ENCODE measurements around the gene ZBTB16.

Gene ZBTB16

GRCh38 chr11:114187173-114187572 lies 127.7 kb downstream of the ZBTB16 start:
- ChIA-PET CTCF (no interaction called here), POLR2A (no interaction called here)
- TF ChIP-seq HDGF (IDR thresholded peaks at IDR 0.05; ENCODE audit: borderline replicate concordance) = no peak
- TF ChIP-seq ZNF384 (IDR thresholded peaks at IDR 0.05) = no peak
- TF ChIP-seq TARDBP (IDR thresholded peaks at IDR 0.05) = no peak
- TF ChIP-seq PKNOX1 (IDR thresholded peaks at IDR 0.05) = no peak
- DNase-seq (ENCODE audit: extremely low spot score) = no peak

- CTCF ChIA-PET = no interaction called here
- TF ChIP-seq SUZ12 (IDR thresholded peaks at IDR 0.05) = no peak
Measured at GRCh38 chr11:114188851-114189570, 129.5 kb downstream of the ZBTB16 start.

GRCh38 chr11:114190630-114191029 lies 131.1 kb downstream of the ZBTB16 start:
- ChIA-PET CTCF (no interaction called here), POLR2A (no interaction called here)
- TF ChIP-seq L3MBTL2 (conservative IDR thresholded peaks at IDR 0.05) = no peak
- TF ChIP-seq CTBP1 (IDR thresholded peaks at IDR 0.05; ENCODE audit: borderline replicate concordance) = no peak
- no peak for TF ChIP-seq LEF1 (IDR thresholded peaks at IDR 0.05; ENCODE audit: borderline replicate concordance)
- no peak for TF ChIP-seq HDGF (IDR thresholded peaks at IDR 0.05; ENCODE audit: borderline replicate concordance)
- no peak for TF ChIP-seq ZNF384 (IDR thresholded peaks at IDR 0.05)
- TF ChIP-seq SUZ12 (IDR thresholded peaks at IDR 0.05) = no peak
- TF ChIP-seq ARNT (IDR thresholded peaks at IDR 0.05) = no peak
- no peak for DNase-seq (ENCODE audit: extremely low spot score)

More at GRCh38 chr11:114188851-114189570, 129.5 kb downstream of the ZBTB16 start:
- DNase-seq (ENCODE audit: extremely low spot score) = no peak
- POLR2A ChIA-PET = no interaction called here

- POLR2A ChIA-PET = no interaction called here
- TF ChIP-seq SUZ12 (IDR thresholded peaks at IDR 0.05) (no peak), PKNOX1 (IDR thresholded peaks at IDR 0.05) (0 out of 2 replicates have a peak, but pooled peaks have one; percentile 15)
- CTCF ChIA-PET = interaction anchor here (1.0 to 1.7 kb wide), 3 partner anchors 11 to 156 kb away, joined by 4 to 8 read pairs (median 6); no protein-coding TSS in a partner anchor
- no peak for DNase-seq (ENCODE audit: extremely low spot score)
Measured at GRCh38 chr11:114191893-114192292, 132.4 kb downstream of the ZBTB16 start.

- ChIA-PET CTCF (interaction anchor here (1.0 to 1.9 kb wide), 5 partner anchors 9 to 157 kb away, joined by 3 to 8 read pairs (median 6); no protein-coding TSS in a partner anchor), POLR2A (interaction anchor here (1.2 kb wide), 1 partner anchor 14 kb away, joined by 3 read pairs; no protein-coding TSS in a partner anchor)
- TF ChIP-seq TARDBP (IDR thresholded peaks at IDR 0.05) = no peak
- TF ChIP-seq LEF1 (IDR thresholded peaks at IDR 0.05; ENCODE audit: borderline replicate concordance) = no peak
- TF ChIP-seq FOXK2 (IDR thresholded peaks at IDR 0.05) = no peak
- no peak for TF ChIP-seq SUZ12 (IDR thresholded peaks at IDR 0.05)
- no peak for TF ChIP-seq ARNT (IDR thresholded peaks at IDR 0.05)
- TF ChIP-seq L3MBTL2 (conservative IDR thresholded peaks at IDR 0.05) = no peak
- no peak for TF ChIP-seq HDGF (IDR thresholded peaks at IDR 0.05; ENCODE audit: borderline replicate concordance)
- no peak for TF ChIP-seq PKNOX1 (IDR thresholded peaks at IDR 0.05)
- TF ChIP-seq BHLHE40 (IDR thresholded peaks at IDR 0.05; ENCODE audit: borderline replicate concordance) = no peak
- no peak for TF ChIP-seq ZNF384 (IDR thresholded peaks at IDR 0.05)
- TF ChIP-seq FOXM1 (IDR thresholded peaks at IDR 0.05; ENCODE audit: borderline replicate concordance) = no peak
- no peak for TF ChIP-seq SP1 (IDR thresholded peaks at IDR 0.05)
- no peak for TF ChIP-seq NFRKB (IDR thresholded peaks at IDR 0.05)
- no peak for TF ChIP-seq ELF4 (IDR thresholded peaks at IDR 0.05)
- TF ChIP-seq FOXA1 (IDR thresholded peaks at IDR 0.05) = no peak
- no peak for TF ChIP-seq CTBP1 (IDR thresholded peaks at IDR 0.05; ENCODE audit: borderline replicate concordance)
- DNase-seq (ENCODE audit: extremely low spot score) = no peak
Measured at GRCh38 chr11:114192841-114193389, 133.4 kb downstream of the ZBTB16 start.

- CTCF ChIA-PET = interaction anchor here (0.6 to 1.9 kb wide), 5 partner anchors 15 to 288 kb away, joined by 3 to 8 read pairs (median 6); no protein-coding TSS in a partner anchor
- POLR2A ChIA-PET = no interaction called here
- TF ChIP-seq ZNF384 (IDR thresholded peaks at IDR 0.05) = no peak
- TF ChIP-seq TARDBP (IDR thresholded peaks at IDR 0.05) = no peak
- TF ChIP-seq LEF1 (IDR thresholded peaks at IDR 0.05; ENCODE audit: borderline replicate concordance) = no peak
- DNase-seq (ENCODE audit: extremely low spot score) = no peak
Measured at GRCh38 chr11:114193730-114194679, 134.5 kb downstream of the ZBTB16 start.

Measured in HEK293T (cell line).